ENCODE data around the gene CATSPERZ. TPM values are rescaled to one million over a fixed set of nuclear protein-coding genes. Genes with fewer than 3 reads are reported as not detected.

CATSPERZ gene
- total RNA-seq, 4 donors from 2014 or later = not detected

GRCh38 chr11:64287676-64288352, 12.3 kb upstream of the CATSPERZ start:
- 95% methylated on average over 23 of the region's 33 CpGs for WGBS

GRCh38 chr11:64288353-64288750, 11.8 kb upstream of the CATSPERZ start:
- no peak for TF ChIP-seq POLR2AphosphoS5 (IDR thresholded peaks at IDR 0.05)
- no peak for TF ChIP-seq CTCF (IDR thresholded peaks at IDR 0.05)
- TF ChIP-seq POLR2A (IDR thresholded peaks at IDR 0.05) = no peak
- TF ChIP-seq EP300 (IDR thresholded peaks at IDR 0.05) = no peak
- H3K4me1 ChIP-seq = peaks cover 46% of the 10 kb centered on the region
- H3K36me3 ChIP-seq = peaks cover 6% of the 10 kb centered on the region
- H3K9me3 ChIP-seq = no peaks in the 10 kb centered on the region
- DNase-seq (ENCODE audit: low spot score in 2 of 2) = no peak
- H3K27ac ChIP-seq = no peak overlapping the region
- no peak overlapping the region for H3K4me3 ChIP-seq
- peaks cover 23% of the 10 kb centered on the region for H3K27me3 ChIP-seq
- WGBS = 100% methylated on average over 1 of the region's 9 CpGs

More at GRCh38 chr11:64287676-64288352, 12.3 kb upstream of the CATSPERZ start:
- no peak overlapping the region for H3K4me3 ChIP-seq
- no peak for TF ChIP-seq POLR2A (IDR thresholded peaks at IDR 0.05)
- TF ChIP-seq POLR2AphosphoS5 (IDR thresholded peaks at IDR 0.05) = no peak
- no peak for TF ChIP-seq EP300 (IDR thresholded peaks at IDR 0.05)
- no peak for TF ChIP-seq CTCF (IDR thresholded peaks at IDR 0.05)
- no peak for DNase-seq (ENCODE audit: low spot score in 2 of 2)
- no peaks in the 10 kb centered on the region for H3K9me3 ChIP-seq
- peaks cover 50% of the 10 kb centered on the region for H3K4me1 ChIP-seq
- H3K36me3 ChIP-seq = peaks cover 6% of the 10 kb centered on the region
- H3K27ac ChIP-seq = no peak overlapping the region
- H3K27me3 ChIP-seq = peaks cover 19% of the 10 kb centered on the region

- Histone ChIP-seq H3K27ac (no peak overlapping the region), H3K4me1 (peaks cover 38% of the 10 kb centered on the region), H3K4me3 (no peak overlapping the region), H3K27me3 (peaks cover 23% of the 10 kb centered on the region), H3K36me3 (peaks cover 6% of the 10 kb centered on the region), H3K9me3 (no peaks in the 10 kb centered on the region)
- 92% methylated on average over 10 of the region's 13 CpGs for WGBS
- TF ChIP-seq POLR2AphosphoS5 (IDR thresholded peaks at IDR 0.05) = no peak
- no peak for TF ChIP-seq CTCF (IDR thresholded peaks at IDR 0.05)
- DNase-seq (ENCODE audit: low spot score in 2 of 2) = no peak
These were observed 11.1 kb upstream of the CATSPERZ start for GRCh38 chr11:64289002-64289564.

GRCh38 chr11:64290352-64291261, 9.6 kb upstream of the CATSPERZ start:
- Histone ChIP-seq H3K36me3 (peaks cover 6% of the 10 kb centered on the region), H3K9me3 (no peaks in the 10 kb centered on the region), H3K27me3 (peaks cover 27% of the 10 kb centered on the region), H3K27ac (no peak overlapping the region), H3K4me3 (no peak overlapping the region), H3K4me1 (peaks cover 35% of the 10 kb centered on the region)
- TF ChIP-seq CTCF (IDR thresholded peaks at IDR 0.05) = no peak
- no peak for TF ChIP-seq POLR2A (IDR thresholded peaks at IDR 0.05)
- no peak for TF ChIP-seq EP300 (IDR thresholded peaks at IDR 0.05)
- TF ChIP-seq POLR2AphosphoS5 (IDR thresholded peaks at IDR 0.05) = no peak
- DNase-seq (ENCODE audit: low spot score in 2 of 2) = no peak
- 66% methylated on average over 4 of the region's 10 CpGs for WGBS
